K562 (cell line): Measurements from ENCODE around the gene CUX1. TPM values are rescaled to one million over a fixed set of nuclear protein-coding genes. Genes with fewer than 3 reads are reported as not detected.

Experiments
- ATAC-seq: fragments of 200-7000 bp; cut with Tn5 transposase; 3 replicates; pipeline ENCODE4 v1.9.1; 2020; ENCODE audit warnings: moderate library complexity
- BruUV-seq: library from RNA; stranded (reverse); fragments of 400-500 nt; replicated peaks from 2 replicates; lab custom pipeline; 2021; lab: Mats Ljungman, UMichigan
- CTCF ChIA-PET: fragments of 300-600 bp; formaldehyde crosslinking; extraction: SDS; loops from one replicate; lab custom pipeline; 2021; ENCODE audit warnings: low intra/inter-chr PET ratio; lab: Yijun Ruan, JAX
- POLR2A ChIA-PET: fragments of 300-600, 350-650 bp; sonication (Branson Sonifier 250); formaldehyde crosslinking; extraction: SDS; loops from one replicate; lab custom pipeline; 2021; ENCODE audit warnings: antibody characterized with exemption, inconsistent platforms; lab: Yijun Ruan, JAX
- DNase-seq, 4 experiments: peaks; one replicate each; pipeline versions ENCODE4 v3.0.0 to v3.0.0-alpha.2; 2011 to 2018; ENCODE audit warnings: low spot score in 3 of 4, mixed read lengths in 3 of 4; ENCODE audit errors: extremely low read depth in 1 of 4
- FAIRE-seq: peaks from 2 replicates; lab custom pipeline; 2011; peaks lifted over from hg19 to GRCh38; lab: Jason Lieb, UNC
- H2AFZ ChIP-seq: 2 replicates; pipeline ENCODE4 v1.6.0; 2011; ENCODE audit warnings: low read depth, low read length, control low read depth, inconsistent platforms
- H3K27ac ChIP-seq: fragments of 200-600 bp; 3 replicates; pipeline ENCODE4 v1.8.0; 2011; ENCODE audit warnings: low read depth, mild to moderate bottlenecking, control low read depth, inconsistent platforms, low read length, moderate library complexity, mixed read lengths; ENCODE audit errors: extremely low read depth
- H3K27me3 ChIP-seq, 2 experiments: fragments of 300-600 bp in 1 of 2; 2 replicates in 1 of 2; 3 replicates in 1 of 2; pipeline versions ENCODE4 v1.6.0 to v1.8.0; 2011; ENCODE audit warnings: inconsistent platforms in 2 of 2, low read length in 2 of 2, mild to moderate bottlenecking in 1 of 2, mixed read lengths in 1 of 2, moderate library complexity in 1 of 2; ENCODE audit not compliant: control insufficient read depth in 2 of 2, insufficient read depth in 2 of 2
- H3K36me3 ChIP-seq: fragments of 300-600 bp; 3 replicates; pipeline ENCODE4 v1.8.0; 2011; ENCODE audit warnings: mild to moderate bottlenecking, low read length, inconsistent platforms; ENCODE audit not compliant: control insufficient read depth, insufficient read depth
- H3K4me1 ChIP-seq, 2 experiments: fragments of 200-600 bp in 1 of 2; replicated peaks in 1 of 2; 2 replicates in 1 of 2; 3 replicates in 1 of 2; pipeline versions ENCODE4 v1.5.1 to v1.8.0; 2011; ENCODE audit warnings: inconsistent platforms in 2 of 2, low read length in 2 of 2, mild to moderate bottlenecking in 1 of 2, mixed read lengths in 1 of 2, moderate library complexity in 1 of 2; ENCODE audit not compliant: control insufficient read depth in 2 of 2, insufficient read depth in 2 of 2
- H3K4me2 ChIP-seq: 2 replicates; pipeline ENCODE4 v1.6.1; 2011; ENCODE audit warnings: low read length, control low read depth, inconsistent platforms, mixed read lengths; ENCODE audit not compliant: insufficient read depth
- H3K4me3 ChIP-seq: fragments of 200-600 bp; sonication (generic), shearing (Covaris generic); 2 replicates; pipeline ENCODE4 v1.5.1; 2016; ENCODE audit warnings: control low read depth, inconsistent platforms
- H3K79me2 ChIP-seq: fragments of 200-600 bp; 3 replicates; pipeline ENCODE4 v1.8.0; 2011; ENCODE audit warnings: low read length, inconsistent platforms; ENCODE audit not compliant: control insufficient read depth, insufficient read depth
- H3K9ac ChIP-seq, 2 experiments: 2 replicates each; pipeline versions ENCODE4 v1.6.0 to v1.6.1; 2011; ENCODE audit warnings: low read depth in 2 of 2, low read length in 2 of 2, control low read depth in 1 of 2, inconsistent platforms in 1 of 2, mild to moderate bottlenecking in 1 of 2, mixed read lengths in 1 of 2; ENCODE audit not compliant: insufficient read depth in 1 of 2
- H3K9me1 ChIP-seq: one replicate; pipeline ENCODE4 v1.6.0; 2011; ENCODE audit warnings: inconsistent platforms, mild to moderate bottlenecking, low read length, moderate library complexity; ENCODE audit not compliant: control insufficient read depth, insufficient read depth
- H3K9me3 ChIP-seq: replicated peaks from 2 replicates; pipeline ENCODE4 v1.5.1; 2011; ENCODE audit warnings: low read depth, low read length, inconsistent platforms; ENCODE audit not compliant: control insufficient read depth, insufficient read depth
- H4K20me1 ChIP-seq: replicated peaks from 2 replicates; pipeline ENCODE4 v1.6.1; 2011; ENCODE audit warnings: low read length, inconsistent platforms, mixed read lengths; ENCODE audit not compliant: control insufficient read depth, insufficient read depth
- CHD1 ChIP-seq: fragments of 200-600 bp; sonication (generic); IDR thresholded peaks from one replicate; pipeline ENCODE4 v1.6.1; 2012; ENCODE audit warnings: mild to moderate bottlenecking, moderate library complexity, low read length, inconsistent platforms
- CTCF ChIP-seq, 3 experiments: IDR thresholded peaks in 2 of 3; conservative IDR thresholded peaks in 1 of 3; 2 replicates each; pipeline ENCODE4 v1.5.1; 2011 to 2012; ENCODE audit warnings: low read length in 3 of 3, mild to moderate bottlenecking in 3 of 3, control low read depth in 2 of 3, improper control_type of control experiment in 1 of 3, inconsistent platforms in 1 of 3, low read depth in 1 of 3, mixed read lengths in 1 of 3, moderate library complexity in 1 of 3; ENCODE audit not compliant: insufficient read depth in 2 of 3
- CTCFL ChIP-seq: IDR thresholded peaks from 2 replicates; pipeline ENCODE4 v1.6.1; 2011; ENCODE audit warnings: borderline replicate concordance, low read depth, mild to moderate bottlenecking, moderate library complexity, low read length; ENCODE audit not compliant: insufficient read depth, poor library complexity, severe bottlenecking
- NR2C1 ChIP-seq, 2 experiments: fragments of 450-650 bp; IDR thresholded peaks; 2 replicates each; pipeline ENCODE4 v1.6.1; 2017; ENCODE audit warnings: mild to moderate bottlenecking in 2 of 2, antibody characterized with exemption in 1 of 2, inconsistent platforms in 1 of 2, missing compliant biosample characterization in 1 of 2, missing genetic modification characterization in 1 of 2
- TGIF2 ChIP-seq: sonication (generic); formaldehyde crosslinking; IDR thresholded peaks from 2 replicates; pipeline ENCODE4 v1.8.1; 2022; ENCODE audit warnings: mild to moderate bottlenecking, missing genetic modification reagents, moderate library complexity
- U2AF1 ChIP-seq: fragments of 200-400 bp; formaldehyde crosslinking; optimal IDR thresholded peaks from 2 replicates; pipeline ENCODE3; 2017; ENCODE audit warnings: mild to moderate bottlenecking, low read depth, low read length, moderate library complexity
- ZBTB12 ChIP-seq: fragments of 250-450 bp; sonication (Bioruptor Pico); IDR thresholded peaks from 2 replicates; pipeline ENCODE4 v1.4.0; 2020
- WGBS: fragments of 100-300 bp; shearing (Covaris generic); methylation state at CpG from one replicate; pipeline ENCODE4 v1.1.6; 2016; ENCODE audit warnings: low coverage, mixed read lengths; ENCODE audit not compliant: insufficient coverage; ENCODE audit errors: missing lambda C conversion rate; 5-methylcytosine and 5-hydroxymethylcytosine counted together
- in situ Hi-C: fragments of 300-500 bp; cut with MboI; formaldehyde crosslinking; loops from 4 replicates; pipeline ENCODE4 v1.15.0; 2018; ENCODE audit warnings: inconsistent platforms, mixed read lengths
- intact Hi-C: fragments of 100-400 bp; cut with micrococcal nuclease; formaldehyde crosslinking; loops from 2 replicates; pipeline ENCODE4 v1.14.2; 2022
- polyA plus RNA-seq, 8 experiments: library from polyadenylated mRNA; depleted of rRNA in 4 of 8; stranded (reverse) in 5 of 8; unstranded in 3 of 8; fragments of >200 nt; fragmentation: Nextera tagmentation in 2 of 8; fragmentation: Illumina TruSeq in 1 of 8; extraction: Ambion mirVana in 2 of 8; extraction: Trizol in 1 of 8; gene quantifications; 2 replicates each; pipeline versions ENCODE4 v1.2.1 to v1.2.3, GENCODE V29; 2011 to 2014; ENCODE audit warnings: inconsistent platforms in 1 of 8, missing spikeins in 1 of 8
- total RNA-seq, 7 experiments: library from RNA; depleted of rRNA in 6 of 7; stranded (reverse); fragments of >200 nt in 6 of 7; fragmentation: Illumina TruSeq in 2 of 7; extraction: Trizol in 2 of 7; gene quantifications; 2 replicates each; pipeline versions ENCODE4 v1.2.1 to v1.2.3, GENCODE V29; 2011 to 2021; ENCODE audit warnings: low replicate concordance in 1 of 7
- TF ChIP-seq, protein P1 (sequence below): fragments of 250-450 bp; sonication (Bioruptor Pico); IDR thresholded peaks from 2 replicates; pipeline ENCODE4 v1.5.0; 2020; ENCODE audit warnings: mild to moderate bottlenecking
- TF ChIP-seq, protein P2 (sequence below): sonication (generic); formaldehyde crosslinking; IDR thresholded peaks from 2 replicates; pipeline ENCODE4 v1.8.0; 2022; ENCODE audit warnings: missing genetic modification reagents, mild to moderate bottlenecking, borderline replicate concordance
- TF ChIP-seq, protein P3 (sequence below): fragments of 250-450 bp; sonication (Bioruptor Pico); IDR thresholded peaks from 2 replicates; pipeline ENCODE4 v1.9.0; 2021; ENCODE audit warnings: mild to moderate bottlenecking

Gene CUX1
- total and polyA plus RNA-seq, 9 of the 15 experiments (the other 6 are each of a cell fraction or from before 2014, with no cell fraction given) = 3.6 to 55.3 (median 25.2) TPM

DNA sequence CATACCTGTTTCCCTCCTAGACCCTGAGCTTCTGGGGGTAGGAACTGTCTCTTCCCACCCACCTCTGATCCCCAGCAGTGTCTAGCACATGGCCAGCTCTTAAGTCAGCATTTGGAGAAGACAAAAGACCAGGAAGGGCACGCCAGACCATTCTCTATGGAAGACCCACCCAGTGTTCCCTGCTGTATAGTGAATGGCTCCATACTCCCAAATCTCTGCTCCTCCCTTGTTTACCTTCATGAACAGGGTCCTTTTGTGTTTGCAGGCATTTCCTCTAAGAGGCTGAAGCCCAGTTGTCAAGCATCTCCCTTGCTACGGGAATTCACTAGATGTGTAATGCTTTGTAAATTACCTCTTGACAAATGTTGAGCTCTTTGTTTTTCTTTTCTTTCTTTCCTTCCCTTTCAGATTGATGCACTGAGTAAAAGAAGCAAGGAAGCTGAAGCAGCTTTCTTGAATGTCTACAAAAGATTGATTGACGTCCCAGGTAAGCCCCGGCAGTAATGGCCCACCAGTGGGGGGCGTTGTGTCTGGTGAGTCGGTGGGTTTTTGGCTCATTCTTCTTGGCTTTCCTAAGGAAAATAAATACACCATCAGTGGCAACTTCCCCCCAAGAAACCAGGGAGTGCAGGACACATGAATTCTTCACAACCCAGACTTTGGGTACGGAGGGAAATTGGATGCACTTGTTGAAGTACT is 252.7 kb downstream of the CUX1 start:
- CTCF ChIA-PET = no interaction called here
- FAIRE-seq = no peak
- WGBS = 91% methylated on average over 7 of the region's 7 CpGs
- peak in 2 of 3 experiments; percentile 13 to 35; a peak in 2 of 6 replicates for TF ChIP-seq CTCF (IDR thresholded peaks at IDR 0.05 in 2 of 3, conservative IDR thresholded peaks at IDR 0.05 in 1 of 3; ENCODE audit: insufficient read depth in 2 of 3, low read depth in 1 of 3, low read length in 3 of 3)
- TF ChIP-seq, protein P1, sequence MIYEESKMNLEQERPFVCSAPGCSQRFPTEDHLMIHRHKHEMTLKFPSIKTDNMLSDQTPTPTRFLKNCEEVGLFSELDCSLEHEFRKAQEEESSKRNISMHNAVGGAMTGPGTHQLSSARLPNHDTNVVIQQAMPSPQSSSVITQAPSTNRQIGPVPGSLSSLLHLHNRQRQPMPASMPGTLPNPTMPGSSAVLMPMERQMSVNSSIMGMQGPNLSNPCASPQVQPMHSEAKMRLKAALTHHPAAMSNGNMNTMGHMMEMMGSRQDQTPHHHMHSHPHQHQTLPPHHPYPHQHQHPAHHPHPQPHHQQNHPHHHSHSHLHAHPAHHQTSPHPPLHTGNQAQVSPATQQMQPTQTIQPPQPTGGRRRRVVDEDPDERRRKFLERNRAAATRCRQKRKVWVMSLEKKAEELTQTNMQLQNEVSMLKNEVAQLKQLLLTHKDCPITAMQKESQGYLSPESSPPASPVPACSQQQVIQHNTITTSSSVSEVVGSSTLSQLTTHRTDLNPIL (CRISPR knock-in tag) = no peak
- no peak for TF ChIP-seq TGIF2
- TF ChIP-seq NR2C1 (IDR thresholded peaks at IDR 0.05) = no peak
- no peak for TF ChIP-seq NR2C1 (tag; IDR thresholded peaks at IDR 0.05)
- TF ChIP-seq ZBTB12 = no peak
- TF ChIP-seq CTCFL = peak; percentile 68
- no peak for TF ChIP-seq CHD1
- TF ChIP-seq, protein P2, sequence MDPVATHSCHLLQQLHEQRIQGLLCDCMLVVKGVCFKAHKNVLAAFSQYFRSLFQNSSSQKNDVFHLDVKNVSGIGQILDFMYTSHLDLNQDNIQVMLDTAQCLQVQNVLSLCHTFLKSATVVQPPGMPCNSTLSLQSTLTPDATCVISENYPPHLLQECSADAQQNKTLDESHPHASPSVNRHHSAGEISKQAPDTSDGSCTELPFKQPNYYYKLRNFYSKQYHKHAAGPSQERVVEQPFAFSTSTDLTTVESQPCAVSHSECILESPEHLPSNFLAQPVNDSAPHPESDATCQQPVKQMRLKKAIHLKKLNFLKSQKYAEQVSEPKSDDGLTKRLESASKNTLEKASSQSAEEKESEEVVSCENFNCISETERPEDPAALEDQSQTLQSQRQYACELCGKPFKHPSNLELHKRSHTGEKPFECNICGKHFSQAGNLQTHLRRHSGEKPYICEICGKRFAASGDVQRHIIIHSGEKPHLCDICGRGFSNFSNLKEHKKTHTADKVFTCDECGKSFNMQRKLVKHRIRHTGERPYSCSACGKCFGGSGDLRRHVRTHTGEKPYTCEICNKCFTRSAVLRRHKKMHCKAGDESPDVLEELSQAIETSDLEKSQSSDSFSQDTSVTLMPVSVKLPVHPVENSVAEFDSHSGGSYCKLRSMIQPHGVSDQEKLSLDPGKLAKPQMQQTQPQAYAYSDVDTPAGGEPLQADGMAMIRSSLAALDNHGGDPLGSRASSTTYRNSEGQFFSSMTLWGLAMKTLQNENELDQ (CRISPR knock-in tag) = no peak
- no peak for TF ChIP-seq U2AF1
- TF ChIP-seq, protein P3, sequence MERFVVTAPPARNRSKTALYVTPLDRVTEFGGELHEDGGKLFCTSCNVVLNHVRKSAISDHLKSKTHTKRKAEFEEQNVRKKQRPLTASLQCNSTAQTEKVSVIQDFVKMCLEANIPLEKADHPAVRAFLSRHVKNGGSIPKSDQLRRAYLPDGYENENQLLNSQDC = no peak

More for the DNA sequence above, 252.7 kb downstream of the CUX1 start:
- intact Hi-C loops = no loop called here
- Histone ChIP-seq H3K4me2 (no peak overlapping the region), H3K9ac (no peak overlapping the region), H2AFZ (no peak overlapping the region), H3K27ac (no peak overlapping the region), H3K4me1 (0 out of 5 replicates have a peak, but pooled peaks cover 0 to under 1% of the 10 kb centered on the region in 2 experiments), H3K79me2 (peaks cover under 1% of the 10 kb centered on the region; the same call in 1 of the 3 replicates), H4K20me1 (no peaks in the 10 kb centered on the region; the same call in 1 of the 2 replicates), H3K36me3 (peaks cover 38% of the 10 kb centered on the region; the same call in 2 of the 3 replicates), H3K4me3 (no peak overlapping the region), H3K9me3 (no peaks in the 10 kb centered on the region), H3K27me3 (no peaks in the 10 kb centered on the region), H3K9me1 (no peaks in the 10 kb centered on the region)
- ATAC-seq (no peak), DNase-seq (no peak)
- POLR2A ChIA-PET = no interaction called here
- BruUV-seq = no TSS peak
- in situ Hi-C loops = no loop called here
